H9 (cell line): ENCODE data around the gene TENM4. TPM values are rescaled to one million over a fixed set of nuclear protein-coding genes. Genes with fewer than 3 reads are reported as not detected.

Experiments used
- DNase-seq: peaks from one replicate; pipeline ENCODE4 v3.0.0-alpha.2; 2017
- H2AFZ ChIP-seq: one replicate; pipeline ENCODE4 v1.6.1; 2013; ENCODE audit warnings: mild to moderate bottlenecking, low read length, control low read depth, moderate library complexity
- H2AK5ac ChIP-seq: 2 replicates; pipeline ENCODE4 v1.6.1; 2013; ENCODE audit warnings: low read length, control low read depth, mixed read lengths; ENCODE audit not compliant: insufficient read length
- H2BK120ac ChIP-seq: one replicate; pipeline ENCODE4 v1.6.1; 2013; ENCODE audit warnings: low read depth, mild to moderate bottlenecking, low read length, control low read depth, inconsistent platforms; ENCODE audit not compliant: poor library complexity, severe bottlenecking
- H2BK12ac ChIP-seq: 2 replicates; pipeline ENCODE4 v1.6.1; 2013; ENCODE audit warnings: low read length, control low read depth, mixed read lengths, low read depth; ENCODE audit not compliant: insufficient read length
- H2BK15ac ChIP-seq: 2 replicates; pipeline ENCODE4 v1.6.1; 2013; ENCODE audit warnings: low read depth, low read length, control low read depth
- H2BK20ac ChIP-seq: one replicate; pipeline ENCODE4 v1.6.1; 2013; ENCODE audit warnings: low read depth, mild to moderate bottlenecking, low read length, control low read depth, inconsistent platforms; ENCODE audit not compliant: poor library complexity, severe bottlenecking
- H2BK5ac ChIP-seq: 2 replicates; pipeline ENCODE4 v1.6.1; 2013; ENCODE audit warnings: low read length, control low read depth, mixed read lengths; ENCODE audit not compliant: insufficient read length
- H3K14ac ChIP-seq: 2 replicates; pipeline ENCODE4 v1.6.1; 2013; ENCODE audit warnings: low read length, control low read depth; ENCODE audit not compliant: insufficient read depth
- H3K18ac ChIP-seq: 2 replicates; pipeline ENCODE4 v1.6.1; 2013; ENCODE audit warnings: low read depth, mild to moderate bottlenecking, mixed read lengths, low read length, control low read depth; ENCODE audit not compliant: insufficient read length
- H3K23ac ChIP-seq: 2 replicates; pipeline ENCODE4 v1.6.1; 2013; ENCODE audit warnings: low read length, control low read depth, mixed read lengths, low read depth; ENCODE audit not compliant: insufficient read length
- H3K23me2 ChIP-seq: 2 replicates; pipeline ENCODE4 v1.6.1; 2013; ENCODE audit warnings: low read depth, mild to moderate bottlenecking, mixed read lengths, low read length, control low read depth; ENCODE audit not compliant: insufficient read length, poor library complexity, severe bottlenecking
- H3K27ac ChIP-seq: 2 replicates; pipeline ENCODE4 v1.5.1; 2013; ENCODE audit warnings: low read length, control low read depth, mixed read lengths, low read depth; ENCODE audit not compliant: insufficient read length
- H3K27me3 ChIP-seq: 2 replicates; pipeline ENCODE4 v1.6.1; 2013; ENCODE audit warnings: low read length, control low read depth, inconsistent platforms; ENCODE audit not compliant: insufficient read depth
- H3K4ac ChIP-seq: 2 replicates; pipeline ENCODE4 v1.6.1; 2013; ENCODE audit warnings: low read depth, mild to moderate bottlenecking, control low read depth, inconsistent platforms, low read length, moderate library complexity
- H3K4me1 ChIP-seq: 2 replicates; pipeline ENCODE4 v1.6.1; 2013; ENCODE audit warnings: low read length, control low read depth, inconsistent platforms; ENCODE audit not compliant: insufficient read depth
- H3K4me2 ChIP-seq: 2 replicates; pipeline ENCODE4 v1.6.1; 2013; ENCODE audit warnings: low read length, control low read depth, mixed read lengths; ENCODE audit not compliant: insufficient read length, insufficient read depth
- H3K56ac ChIP-seq: 2 replicates; pipeline ENCODE4 v1.6.1; 2013; ENCODE audit warnings: low read depth, mild to moderate bottlenecking, mixed read lengths, low read length, control low read depth; ENCODE audit not compliant: insufficient read length
- H3K79me1 ChIP-seq: 2 replicates; pipeline ENCODE4 v1.6.1; 2013; ENCODE audit warnings: low read depth, mild to moderate bottlenecking, moderate library complexity, low read length, control low read depth, inconsistent platforms; ENCODE audit not compliant: insufficient read depth, poor library complexity, severe bottlenecking
- H3K79me2 ChIP-seq: 2 replicates; pipeline ENCODE4 v1.6.1; 2013; ENCODE audit warnings: low read length, control low read depth, inconsistent platforms; ENCODE audit not compliant: insufficient read depth
- H3K9ac ChIP-seq: 2 replicates; pipeline ENCODE4 v1.6.1; 2013; ENCODE audit warnings: low read length, control low read depth, mixed read lengths; ENCODE audit not compliant: insufficient read length; ENCODE audit errors: extremely low read depth
- H3K9me3 ChIP-seq: one replicate; pipeline ENCODE4 v1.6.1; 2013; ENCODE audit warnings: low read depth, low read length, inconsistent platforms; ENCODE audit not compliant: control insufficient read depth
- H3T11ph ChIP-seq: one replicate; pipeline ENCODE4 v1.6.1; 2013; ENCODE audit warnings: mild to moderate bottlenecking, low read length, control low read depth, inconsistent platforms
- H4K20me1 ChIP-seq: one replicate; pipeline ENCODE4 v1.6.1; 2013; ENCODE audit not compliant: control insufficient read depth, insufficient read length, insufficient read depth
- H4K5ac ChIP-seq: 2 replicates; pipeline ENCODE4 v1.6.1; 2013; ENCODE audit warnings: low read depth, mild to moderate bottlenecking, mixed read lengths, low read length, control low read depth; ENCODE audit not compliant: insufficient read length
- H4K8ac ChIP-seq: replicated peaks from 2 replicates; pipeline ENCODE4 v1.6.1; 2013; ENCODE audit warnings: low read length, control low read depth, mixed read lengths, low read depth; ENCODE audit not compliant: insufficient read length
- H4K91ac ChIP-seq: 2 replicates; pipeline ENCODE4 v1.6.1; 2013; ENCODE audit warnings: low read depth, mild to moderate bottlenecking, moderate library complexity, mixed read lengths, low read length, control low read depth; ENCODE audit not compliant: insufficient read length
- H3K27ac Mint-ChIP-seq, 3 experiments: 2 replicates in 2 of 3; 3 replicates in 1 of 3; pipeline ENCODE4 v1.8.0; 2020 to 2021; ENCODE audit warnings: mixed read lengths in 3 of 3, mild to moderate bottlenecking in 1 of 3, moderate library complexity in 1 of 3
- H3K27me3 Mint-ChIP-seq: 2 replicates; pipeline ENCODE4 v1.8.0; 2021; ENCODE audit warnings: low read depth, mild to moderate bottlenecking, moderate library complexity, mixed read lengths
- H3K36me3 Mint-ChIP-seq, 3 experiments: 2 replicates in 2 of 3; 3 replicates in 1 of 3; pipeline ENCODE4 v1.8.0; 2020 to 2021; ENCODE audit warnings: low read depth in 3 of 3, mixed read lengths in 3 of 3; ENCODE audit not compliant: insufficient read depth in 1 of 3
- H3K4me1 Mint-ChIP-seq, 2 experiments: 2 replicates each; pipeline ENCODE4 v1.8.0; 2020; ENCODE audit warnings: mixed read lengths in 2 of 2
- H3K4me3 Mint-ChIP-seq, 2 experiments: 2 replicates in 1 of 2; 3 replicates in 1 of 2; pipeline ENCODE4 v1.8.0; 2020 to 2021; ENCODE audit warnings: mild to moderate bottlenecking in 2 of 2, mixed read lengths in 2 of 2, moderate library complexity in 1 of 2
- H3K9me3 Mint-ChIP-seq, 2 experiments: 2 replicates in 1 of 2; 3 replicates in 1 of 2; pipeline ENCODE4 v1.8.0; 2020; ENCODE audit warnings: mild to moderate bottlenecking in 2 of 2, mixed read lengths in 2 of 2, moderate library complexity in 1 of 2
- CTCF ChIP-seq: fragments of 200-600 bp; sonication (generic); conservative IDR thresholded peaks from 3 replicates; pipeline ENCODE4 v1.8.0; 2021; ENCODE audit warnings: antibody characterized with exemption, mild to moderate bottlenecking
- WGBS: extraction: QIAGEN DNeasy Blood & Tissue Kit; methylation state at CpG from one replicate; pipeline ENCODE4 v1.1.7; 2013; ENCODE audit warnings: missing lambda C conversion rate, low lambda C conversion rate, mixed read lengths; ENCODE audit not compliant: insufficient read length; ENCODE audit errors: extremely low coverage; 5-methylcytosine and 5-hydroxymethylcytosine counted together
- total RNA-seq: library from RNA; stranded (reverse); gene quantifications from 2 replicates; pipeline ENCODE4 v1.2.1, GENCODE V29; 2021

Gene TENM4
- total RNA-seq, 1 experiment from 2014 or later = 4.6 TPM

DNA sequence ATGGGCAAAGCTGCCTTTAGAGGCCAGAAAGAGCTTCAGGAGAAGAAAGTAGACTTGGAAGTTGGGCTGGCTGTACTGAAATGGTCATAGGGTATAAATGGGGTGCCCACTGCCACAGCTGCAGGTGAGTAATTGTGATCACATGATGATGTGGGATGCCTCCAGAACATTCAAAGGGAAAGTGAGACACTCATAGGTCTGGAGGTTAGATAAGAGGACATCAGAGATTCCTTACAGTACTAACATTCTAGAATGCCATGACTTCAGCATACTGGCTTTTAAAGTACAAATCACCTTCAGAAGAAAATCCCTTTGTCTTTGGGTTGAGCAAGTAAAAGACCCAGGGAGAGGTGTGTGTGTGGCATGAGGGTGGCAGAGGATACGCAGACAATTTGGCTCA is 419.2 kb downstream of the TENM4 start:
- no peaks in the 10 kb centered on the region for H3K79me2 ChIP-seq
- H3K56ac ChIP-seq = no peak overlapping the region
- H3K23me2 ChIP-seq = no peaks in the 10 kb centered on the region
- H3K27me3 ChIP-seq = no peaks in the 10 kb centered on the region
- no peak overlapping the region for H2BK120ac ChIP-seq
- H3K18ac ChIP-seq = no peak overlapping the region
- H4K8ac ChIP-seq = no peak overlapping the region
- H4K5ac ChIP-seq = no peak overlapping the region
- no peak overlapping the region for H3K23ac ChIP-seq
- TF ChIP-seq CTCF = no peak
- H2BK5ac ChIP-seq = no peak overlapping the region
- no peak overlapping the region for H3K9ac ChIP-seq
- no peak overlapping the region for H3K14ac ChIP-seq
- no peak overlapping the region for H3K4me2 ChIP-seq
- H4K91ac ChIP-seq = no peak overlapping the region
- Mint-ChIP-seq H3K27ac (no peak overlapping the region), H3K27me3 (peaks cover 20% of the 10 kb centered on the region), H3K9me3 (no peaks in the 10 kb centered on the region), H3K4me1 (peaks cover 21 to 24% of the 10 kb centered on the region in 2 experiments), H3K36me3 (no peaks in the 10 kb centered on the region), H3K4me3 (no peak overlapping the region)
- H3K27ac ChIP-seq = no peak overlapping the region
- H2AK5ac ChIP-seq = no peak overlapping the region
- no peak overlapping the region for H3T11ph ChIP-seq
- H2BK20ac ChIP-seq = no peak overlapping the region
- no peak overlapping the region for H2BK12ac ChIP-seq
- H3K4me1 ChIP-seq = no peaks in the 10 kb centered on the region; the same call in 1 of the 2 replicates
- no peak for DNase-seq
- H2AFZ ChIP-seq = no peak overlapping the region
- no peak overlapping the region for H3K4ac ChIP-seq
- H3K9me3 ChIP-seq = no peaks in the 10 kb centered on the region
- H3K79me1 ChIP-seq = no peaks in the 10 kb centered on the region
- no CpG with 5 or more reads among the region's 1 CpG for WGBS
- H4K20me1 ChIP-seq = no peaks in the 10 kb centered on the region
- no peak overlapping the region for H2BK15ac ChIP-seq
